ENCODE measurements around the gene SORL1-AS1.

SORL1-AS1 gene

GRCh38 chr11:121391914-121392313 lies 60.9 kb downstream of the SORL1-AS1 start:
- DNase-seq (ENCODE audit: low read depth in 2 of 2) = no peak

- no peak for DNase-seq (ENCODE audit: low read depth in 2 of 2)
Observed at GRCh38 chr11:121389651-121390050, 63.1 kb downstream of the SORL1-AS1 start.

All from fibroblast of skin of left biceps (primary cell).